ENCODE results near the gene FDX1.

GRCh38 chr11:110454609-110455008, 24.9 kb downstream of the FDX1 start:
- TF ChIP-seq POLR2A (IDR thresholded peaks at IDR 0.05; ENCODE audit: low read depth, low read length) (no peak), POLR2AphosphoS5 (IDR thresholded peaks at IDR 0.05; ENCODE audit: low read depth, low read length) (no peak), TAF1 (IDR thresholded peaks at IDR 0.05; ENCODE audit: borderline replicate concordance, low read depth, low read length) (no peak)

Data from GM12892 (cell line).